Measurements from ENCODE around the gene OSBPL3.

The OSBPL3 gene

DNA sequence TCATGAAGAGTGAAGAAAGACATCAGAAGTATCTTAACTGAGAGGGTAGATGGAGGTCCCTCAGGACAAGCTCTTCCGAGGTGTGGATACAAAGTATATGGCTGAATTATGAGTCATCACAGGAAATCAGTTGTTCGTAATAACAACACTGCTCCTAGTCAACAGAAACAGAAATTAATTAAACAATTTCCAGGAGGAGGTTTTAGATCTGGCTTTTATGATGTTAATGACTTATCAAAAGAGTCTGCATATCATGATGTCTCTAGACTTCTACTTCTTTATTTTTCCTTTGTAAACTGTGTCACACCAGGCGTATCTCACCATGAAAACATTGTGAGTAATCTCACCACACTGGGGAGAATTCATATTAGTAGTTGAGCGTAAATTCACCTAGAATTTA lies 31.2 kb downstream of the OSBPL3 start:
- Histone ChIP-seq H3K9me3 (replicated peaks; ENCODE audit: low read length) (no peaks in the 10 kb centered on the region), H3K4me2 (ENCODE audit: low read length) (no peak overlapping the region), H3K9ac (ENCODE audit: low read depth, low read length) (no peak overlapping the region), H3K36me3 (ENCODE audit: insufficient read depth, low read length) (no peaks in the 10 kb centered on the region), H3K4me1 (ENCODE audit: control insufficient read depth, insufficient read depth, low read length) (peaks cover 17% of the 10 kb centered on the region), H3K27me3 (ENCODE audit: control insufficient read depth, insufficient read depth, low read length) (no peaks in the 10 kb centered on the region), H3K4me3 (ENCODE audit: low read length) (no peak overlapping the region)

- Histone ChIP-seq H3K4me2 (ENCODE audit: low read length) (no peak overlapping the region), H3K36me3 (ENCODE audit: insufficient read depth, low read length) (no peaks in the 10 kb centered on the region), H3K9ac (ENCODE audit: low read depth, low read length) (no peak overlapping the region), H3K9me3 (replicated peaks; ENCODE audit: low read length) (no peaks in the 10 kb centered on the region), H3K4me1 (ENCODE audit: control insufficient read depth, insufficient read depth, low read length) (peaks cover 17% of the 10 kb centered on the region), H3K4me3 (ENCODE audit: low read length) (no peak overlapping the region), H3K27me3 (ENCODE audit: control insufficient read depth, insufficient read depth, low read length) (no peaks in the 10 kb centered on the region)
Measured at GRCh38 chr7:24946467-24946866, 33.5 kb downstream of the OSBPL3 start.

DNA sequence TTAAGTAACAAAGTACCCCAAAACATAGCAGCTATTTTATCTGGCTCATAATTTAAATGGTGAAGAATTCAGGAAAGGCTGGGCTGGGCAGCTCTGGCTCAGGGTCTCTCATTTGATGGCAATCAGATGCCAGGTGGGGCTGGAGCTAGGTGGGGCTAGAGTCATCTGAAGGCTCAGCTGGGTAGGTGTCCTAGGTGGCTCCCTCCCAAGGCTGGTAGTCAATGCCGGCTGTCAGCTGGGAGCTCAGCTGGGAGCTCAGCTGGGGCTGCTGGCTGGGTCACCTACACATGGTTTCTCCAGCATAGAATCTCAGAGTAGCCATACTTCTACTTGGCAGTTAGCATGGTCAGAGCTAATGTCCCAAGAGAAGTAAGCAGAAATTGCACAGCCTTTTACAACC lies 34.1 kb downstream of the OSBPL3 start:
- no peaks in the 10 kb centered on the region for H3K27me3 ChIP-seq (ENCODE audit: control insufficient read depth, insufficient read depth, low read length)
- no peaks in the 10 kb centered on the region for H3K36me3 ChIP-seq (ENCODE audit: insufficient read depth, low read length)
- H3K9me3 ChIP-seq (replicated peaks; ENCODE audit: low read length) = no peaks in the 10 kb centered on the region
- no peak overlapping the region for H3K9ac ChIP-seq (ENCODE audit: low read depth, low read length)
- no peak overlapping the region for H3K4me3 ChIP-seq (ENCODE audit: low read length)
- peaks cover 17% of the 10 kb centered on the region for H3K4me1 ChIP-seq (ENCODE audit: control insufficient read depth, insufficient read depth, low read length)
- no peak overlapping the region for H3K4me2 ChIP-seq (ENCODE audit: low read length)

GRCh38 chr7:24943096-24943948 lies 36.7 kb downstream of the OSBPL3 start:
- H3K27me3 ChIP-seq (ENCODE audit: control insufficient read depth, insufficient read depth, low read length) = no peaks in the 10 kb centered on the region
- no peak overlapping the region for H3K9ac ChIP-seq (ENCODE audit: low read depth, low read length)
- no peak overlapping the region for H3K4me2 ChIP-seq (ENCODE audit: low read length)
- H3K4me3 ChIP-seq (ENCODE audit: low read length) = no peak overlapping the region
- no peaks in the 10 kb centered on the region for H3K9me3 ChIP-seq (replicated peaks; ENCODE audit: low read length)
- H3K4me1 ChIP-seq (ENCODE audit: control insufficient read depth, insufficient read depth, low read length) = peaks cover 2% of the 10 kb centered on the region
- no peaks in the 10 kb centered on the region for H3K36me3 ChIP-seq (ENCODE audit: insufficient read depth, low read length)

DNA sequence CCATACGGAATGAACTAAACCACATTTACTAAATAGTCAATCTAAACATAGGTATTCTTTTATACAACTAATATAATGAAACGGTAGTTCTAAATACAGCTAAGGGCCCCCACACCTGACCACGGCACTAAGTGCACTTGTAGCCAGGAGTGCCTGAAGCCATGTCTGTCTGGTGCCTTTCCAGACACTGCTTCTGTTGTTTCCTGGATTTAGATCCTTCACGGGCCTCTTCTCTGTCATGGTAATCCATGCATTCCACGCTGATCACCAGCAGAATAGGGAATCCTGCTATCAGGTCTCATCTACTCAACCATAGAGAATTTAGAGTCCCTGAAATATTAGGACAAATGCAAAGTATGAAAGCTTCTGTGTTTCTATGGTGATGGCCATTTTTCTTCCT lies 37.8 kb downstream of the OSBPL3 start:
- Histone ChIP-seq H3K9me3 (replicated peaks; ENCODE audit: low read length) (no peaks in the 10 kb centered on the region), H3K4me3 (ENCODE audit: low read length) (no peak overlapping the region), H3K4me2 (ENCODE audit: low read length) (no peak overlapping the region)

DNA sequence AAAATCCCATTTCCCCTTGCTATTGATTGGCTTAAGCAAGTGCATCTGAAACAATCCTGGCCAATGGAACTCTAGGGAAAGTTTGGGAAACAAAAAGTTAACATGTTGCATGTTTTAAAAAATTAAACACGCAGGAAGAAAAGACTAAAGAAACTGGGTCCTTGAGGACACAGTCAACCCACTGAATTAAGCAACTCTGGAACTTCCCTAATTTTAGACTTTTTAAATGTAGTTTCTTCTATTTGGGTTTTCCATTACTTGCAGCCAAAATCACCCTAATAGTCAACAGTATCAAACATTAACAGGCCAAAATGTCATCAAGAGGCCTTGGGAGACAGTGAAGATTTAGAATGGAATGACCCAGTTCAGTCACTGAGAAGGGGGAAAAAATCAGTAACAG lies 40.6 kb downstream of the OSBPL3 start:
- Histone ChIP-seq H3K4me2 (ENCODE audit: low read length) (no peak overlapping the region), H3K4me3 (ENCODE audit: low read length) (no peak overlapping the region), H3K4me1 (ENCODE audit: control insufficient read depth, insufficient read depth, low read length) (peaks cover 18% of the 10 kb centered on the region), H3K36me3 (ENCODE audit: insufficient read depth, low read length) (no peaks in the 10 kb centered on the region), H3K9ac (ENCODE audit: low read depth, low read length) (no peak overlapping the region), H3K27me3 (ENCODE audit: control insufficient read depth, insufficient read depth, low read length) (no peaks in the 10 kb centered on the region), H3K9me3 (replicated peaks; ENCODE audit: low read length) (no peaks in the 10 kb centered on the region)

More for the DNA sequence above, 37.8 kb downstream of the OSBPL3 start:
- Histone ChIP-seq H3K4me1 (ENCODE audit: control insufficient read depth, insufficient read depth, low read length) (no peaks in the 10 kb centered on the region), H3K9ac (ENCODE audit: low read depth, low read length) (no peak overlapping the region), H3K36me3 (ENCODE audit: insufficient read depth, low read length) (no peaks in the 10 kb centered on the region), H3K27me3 (ENCODE audit: control insufficient read depth, insufficient read depth, low read length) (no peaks in the 10 kb centered on the region)

DNA sequence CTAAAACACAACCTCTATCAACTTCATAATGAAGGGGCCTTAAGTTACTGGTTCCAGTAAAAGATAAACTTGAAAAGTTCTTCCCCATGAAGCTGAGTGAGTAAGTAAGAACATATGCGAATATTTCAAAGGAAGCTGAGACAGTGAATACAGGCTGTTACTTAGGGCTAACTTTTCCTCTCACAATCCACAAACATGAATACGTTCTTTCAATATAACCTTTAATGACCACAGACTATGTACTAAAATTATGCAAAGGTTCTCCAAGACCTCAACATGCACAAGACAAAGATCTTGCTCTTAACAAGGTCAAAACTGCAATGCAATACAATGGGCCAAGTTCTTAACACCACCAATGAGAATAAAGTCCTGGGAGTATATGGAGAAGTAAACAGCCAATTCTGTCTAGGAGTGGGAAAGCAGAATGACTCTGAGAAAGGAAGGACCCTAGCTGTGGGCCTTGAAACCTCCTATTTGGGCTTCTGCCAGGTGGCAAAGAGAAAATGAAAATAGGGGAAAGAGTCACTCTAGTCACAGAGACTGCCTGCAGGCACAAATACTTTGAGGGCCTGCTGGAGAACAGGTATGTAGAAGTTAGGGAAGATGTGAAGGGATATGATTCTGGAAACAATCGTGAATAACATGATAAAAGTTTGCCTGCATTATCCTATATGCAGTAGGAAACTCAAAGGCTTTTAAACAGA lies 43.7 kb downstream of the OSBPL3 start:
- Histone ChIP-seq H3K4me3 (ENCODE audit: low read length) (no peak overlapping the region), H3K4me1 (ENCODE audit: control insufficient read depth, insufficient read depth, low read length) (peaks cover 26% of the 10 kb centered on the region), H3K9me3 (replicated peaks; ENCODE audit: low read length) (no peaks in the 10 kb centered on the region), H3K4me2 (ENCODE audit: low read length) (no peak overlapping the region), H3K9ac (ENCODE audit: low read depth, low read length) (no peak overlapping the region), H3K36me3 (ENCODE audit: insufficient read depth, low read length) (peaks cover 2% of the 10 kb centered on the region), H3K27me3 (ENCODE audit: control insufficient read depth, insufficient read depth, low read length) (no peaks in the 10 kb centered on the region)

GRCh38 chr7:24933298-24933697 lies 46.7 kb downstream of the OSBPL3 start:
- Histone ChIP-seq H3K4me3 (ENCODE audit: low read length) (no peak overlapping the region), H3K9ac (ENCODE audit: low read depth, low read length) (no peak overlapping the region), H3K9me3 (replicated peaks; ENCODE audit: low read length) (no peaks in the 10 kb centered on the region), H3K27me3 (ENCODE audit: control insufficient read depth, insufficient read depth, low read length) (no peaks in the 10 kb centered on the region), H3K4me1 (ENCODE audit: control insufficient read depth, insufficient read depth, low read length) (peaks cover 26% of the 10 kb centered on the region), H3K4me2 (ENCODE audit: low read length) (no peak overlapping the region), H3K36me3 (ENCODE audit: insufficient read depth, low read length) (peaks cover 3% of the 10 kb centered on the region)

DNA sequence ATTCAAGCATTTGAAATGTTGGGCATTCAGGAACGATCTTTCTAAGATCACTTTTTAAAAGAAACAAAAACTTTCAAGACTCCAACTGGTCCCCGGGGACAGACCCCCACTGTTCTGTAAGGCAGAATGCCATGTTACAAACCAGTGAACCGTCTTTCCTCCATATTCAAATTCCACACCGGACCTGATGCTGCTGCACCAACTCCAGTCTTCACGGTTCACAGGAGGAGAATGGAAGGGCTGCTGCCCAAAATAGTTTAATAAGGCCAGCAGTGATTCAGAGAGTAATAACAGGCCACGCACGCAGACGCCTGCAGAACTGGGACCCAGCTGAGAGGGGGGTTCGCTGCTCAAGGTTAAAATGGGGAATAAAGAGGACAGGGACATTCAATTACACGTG lies 47.2 kb downstream of the OSBPL3 start:
- Histone ChIP-seq H3K4me3 (ENCODE audit: low read length) (no peak overlapping the region), H3K4me2 (ENCODE audit: low read length) (peak overlapping the region; percentile 17), H3K4me1 (ENCODE audit: control insufficient read depth, insufficient read depth, low read length) (peaks cover 28% of the 10 kb centered on the region), H3K9ac (ENCODE audit: low read depth, low read length) (no peak overlapping the region), H3K36me3 (ENCODE audit: insufficient read depth, low read length) (peaks cover 3% of the 10 kb centered on the region), H3K9me3 (replicated peaks; ENCODE audit: low read length) (no peaks in the 10 kb centered on the region), H3K27me3 (ENCODE audit: control insufficient read depth, insufficient read depth, low read length) (no peaks in the 10 kb centered on the region)

DNA sequence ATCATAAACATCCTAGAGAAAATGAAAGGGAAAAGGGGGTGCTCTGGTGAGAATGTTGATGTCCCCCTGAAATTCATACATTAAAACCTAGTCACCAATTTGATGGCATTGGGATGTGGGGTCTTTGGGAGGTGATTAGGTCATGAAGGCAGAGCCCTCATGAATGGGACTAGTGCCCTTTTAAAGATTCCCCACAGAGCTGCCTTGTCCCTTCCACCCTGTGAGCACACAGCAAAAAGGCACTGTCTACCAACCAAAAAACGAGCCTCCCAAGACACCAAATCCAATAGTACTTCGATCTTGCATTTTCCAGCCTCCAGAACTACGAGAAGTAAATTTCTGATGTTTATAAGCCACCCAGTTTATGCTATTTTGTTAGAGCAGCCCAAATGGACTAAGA lies 47.6 kb downstream of the OSBPL3 start:
- Histone ChIP-seq H3K4me1 (ENCODE audit: control insufficient read depth, insufficient read depth, low read length) (peaks cover 32% of the 10 kb centered on the region), H3K36me3 (ENCODE audit: insufficient read depth, low read length) (peaks cover 3% of the 10 kb centered on the region), H3K4me3 (ENCODE audit: low read length) (no peak overlapping the region), H3K27me3 (ENCODE audit: control insufficient read depth, insufficient read depth, low read length) (no peaks in the 10 kb centered on the region), H3K9ac (ENCODE audit: low read depth, low read length) (no peak overlapping the region), H3K9me3 (replicated peaks; ENCODE audit: low read length) (no peaks in the 10 kb centered on the region), H3K4me2 (ENCODE audit: low read length) (peak overlapping the region; percentile 17)

DNA sequence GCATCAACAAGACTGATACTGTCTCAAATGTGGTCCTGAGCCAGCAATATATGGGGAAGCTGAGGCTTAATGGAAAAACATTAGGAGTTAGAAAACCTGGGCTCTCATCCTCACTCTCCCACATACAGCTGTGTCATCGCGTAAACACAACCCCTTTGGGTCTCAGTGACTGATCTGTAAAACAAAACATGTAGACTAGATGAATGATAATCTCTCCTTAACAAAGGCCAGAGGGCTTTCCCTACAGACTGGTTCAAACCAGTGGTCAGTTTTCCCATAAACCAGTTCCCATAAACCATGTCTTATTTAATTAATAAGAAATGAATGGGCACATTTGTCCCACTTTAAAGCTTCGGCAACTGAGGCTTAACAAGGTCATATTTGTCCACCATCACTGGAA lies 48.1 kb downstream of the OSBPL3 start:
- Histone ChIP-seq H3K4me3 (ENCODE audit: low read length) (no peak overlapping the region), H3K9ac (ENCODE audit: low read depth, low read length) (no peak overlapping the region), H3K4me2 (ENCODE audit: low read length) (no peak overlapping the region), H3K4me1 (ENCODE audit: control insufficient read depth, insufficient read depth, low read length) (peaks cover 38% of the 10 kb centered on the region), H3K27me3 (ENCODE audit: control insufficient read depth, insufficient read depth, low read length) (no peaks in the 10 kb centered on the region), H3K36me3 (ENCODE audit: insufficient read depth, low read length) (peaks cover 3% of the 10 kb centered on the region), H3K9me3 (replicated peaks; ENCODE audit: low read length) (no peaks in the 10 kb centered on the region)

- H3K9ac ChIP-seq (ENCODE audit: low read depth, low read length) = no peak overlapping the region
- peaks cover 3% of the 10 kb centered on the region for H3K36me3 ChIP-seq (ENCODE audit: insufficient read depth, low read length)
- H3K9me3 ChIP-seq (replicated peaks; ENCODE audit: low read length) = no peaks in the 10 kb centered on the region
- H3K4me2 ChIP-seq (ENCODE audit: low read length) = no peak overlapping the region
- peaks cover 37% of the 10 kb centered on the region for H3K4me1 ChIP-seq (ENCODE audit: control insufficient read depth, insufficient read depth, low read length)
- no peak overlapping the region for H3K4me3 ChIP-seq (ENCODE audit: low read length)
- H3K27me3 ChIP-seq (ENCODE audit: control insufficient read depth, insufficient read depth, low read length) = no peaks in the 10 kb centered on the region
Measured at GRCh38 chr7:24930856-24931255, 49.1 kb downstream of the OSBPL3 start.
